ENCODE data around the gene GSTO1. TPM values are rescaled to one million over a fixed set of nuclear protein-coding genes. Genes with fewer than 3 reads are reported as not detected.

GSTO1 gene
- total and polyA plus RNA-seq, 2 experiments from 2014 or later, result 52.5 to 182 TPM

- H3K36me3 Mint-ChIP-seq (ENCODE audit: low read depth), result peaks cover 31% of the 10 kb centered on the region
- peaks cover 1% of the 10 kb centered on the region for H3K27me3 Mint-ChIP-seq (ENCODE audit: insufficient read depth, low read depth, poor library complexity)
- Histone ChIP-seq H3K27ac (ENCODE audit: low read depth) (no peak overlapping the region), H3K27me3 (ENCODE audit: insufficient read depth) (no peaks in the 10 kb centered on the region), H3K4me2 (no peak overlapping the region), H3F3A (replicated peaks; ENCODE audit: low read depth) (peaks cover under 1% of the 10 kb centered on the region; the same call in 1 of the 2 replicates), H4K20me1 (replicated peaks; ENCODE audit: insufficient read depth) (peaks cover 17% of the 10 kb centered on the region), H3K9me2 (ENCODE audit: insufficient read depth) (no peaks in the 10 kb centered on the region), H2AFZ (no peak overlapping the region), H3K4me3 (no peak overlapping the region), H3K36me3 (ENCODE audit: insufficient read depth) (peaks cover 19% of the 10 kb centered on the region; the same call in 1 of the 2 replicates), H3K4me1 (ENCODE audit: insufficient read depth) (peaks cover 11% of the 10 kb centered on the region; the same call in 1 of the 2 replicates), H3K79me2 (replicated peaks; ENCODE audit: insufficient read depth) (peaks cover 78% of the 10 kb centered on the region)
- H3K9me3 Mint-ChIP-seq, result no peaks in the 10 kb centered on the region
- ATAC-seq, result no peak
- H3K27ac Mint-ChIP-seq, result no peak overlapping the region
- no peak overlapping the region for H3K4me3 Mint-ChIP-seq
- peaks cover 14% of the 10 kb centered on the region; the same call in 2 of the 3 replicates for H3K4me1 Mint-ChIP-seq
- TF ChIP-seq ZNF331 (CRISPR knock-in tag; IDR thresholded peaks at IDR 0.05; ENCODE audit: low read depth), result no peak
- DNase-seq (ENCODE audit: low spot score), result no peak
Measured at GRCh38 chr10:104259456-104259855, 4.8 kb downstream of the GSTO1 start.

DNA sequence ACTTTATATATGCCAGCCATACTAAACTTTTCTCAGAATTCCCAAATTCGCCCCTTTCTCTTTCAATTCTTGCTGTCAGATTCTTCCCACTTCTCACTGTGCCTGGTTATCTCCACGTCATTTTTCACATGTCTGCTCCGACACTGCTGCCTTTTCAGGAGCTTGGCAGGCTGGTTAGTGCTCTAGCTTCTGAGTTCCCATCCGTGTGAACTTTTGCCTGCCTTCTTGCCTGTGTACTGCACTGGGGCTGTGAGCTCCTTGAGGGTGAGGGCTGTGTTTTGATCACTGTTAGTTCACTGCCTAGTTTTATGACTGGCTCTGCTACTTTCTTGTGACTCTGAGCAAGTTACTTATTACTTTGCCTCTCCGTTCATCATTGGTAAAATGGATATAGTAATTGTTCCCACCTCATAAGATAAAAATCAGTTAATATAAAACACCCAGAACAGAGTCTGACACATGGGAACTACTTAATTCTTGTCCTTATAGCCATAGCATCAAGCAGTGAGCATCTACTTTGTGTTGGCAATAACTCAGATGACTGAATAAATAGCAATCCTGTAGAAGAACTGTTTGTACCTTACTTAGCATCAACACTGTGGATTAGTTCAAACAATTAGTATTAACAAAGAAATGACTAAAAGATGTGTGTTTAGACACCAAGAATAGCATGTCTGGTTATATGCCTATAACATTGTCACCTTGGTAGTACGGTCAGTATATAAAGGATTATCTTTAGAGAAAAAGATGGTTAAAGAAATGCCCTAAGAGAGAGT, 5.5 kb downstream of the GSTO1 start:
- Mint-ChIP-seq H3K4me1 (peaks cover 14% of the 10 kb centered on the region; the same call in 2 of the 3 replicates), H3K27ac (no peak overlapping the region), H3K27me3 (ENCODE audit: insufficient read depth, low read depth, poor library complexity) (no peaks in the 10 kb centered on the region), H3K4me3 (no peak overlapping the region), H3K9me3 (no peaks in the 10 kb centered on the region), H3K36me3 (ENCODE audit: low read depth) (peaks cover 31% of the 10 kb centered on the region)
- peaks cover 19% of the 10 kb centered on the region; the same call in 1 of the 2 replicates for H3K36me3 ChIP-seq (ENCODE audit: insufficient read depth)
- no peak overlapping the region for H3K27ac ChIP-seq (ENCODE audit: low read depth)
- H3K79me2 ChIP-seq (replicated peaks; ENCODE audit: insufficient read depth), result peaks cover 85% of the 10 kb centered on the region
- peaks cover 11% of the 10 kb centered on the region; the same call in 1 of the 2 replicates for H3K4me1 ChIP-seq (ENCODE audit: insufficient read depth)
- DNase-seq (ENCODE audit: low spot score), result no peak
- H3F3A ChIP-seq (replicated peaks; ENCODE audit: low read depth), result no peaks in the 10 kb centered on the region
- H3K4me2 ChIP-seq, result no peak overlapping the region
- TF ChIP-seq ZNF462 (CRISPR knock-in tag; IDR thresholded peaks at IDR 0.05), result no peak
- no peak for TF ChIP-seq NANOG (IDR thresholded peaks at IDR 0.05; ENCODE audit: borderline replicate concordance)
- no peak for TF ChIP-seq CREB1 (CRISPR knock-in tag; IDR thresholded peaks at IDR 0.05; ENCODE audit: low read depth)
- TF ChIP-seq, protein P1, sequence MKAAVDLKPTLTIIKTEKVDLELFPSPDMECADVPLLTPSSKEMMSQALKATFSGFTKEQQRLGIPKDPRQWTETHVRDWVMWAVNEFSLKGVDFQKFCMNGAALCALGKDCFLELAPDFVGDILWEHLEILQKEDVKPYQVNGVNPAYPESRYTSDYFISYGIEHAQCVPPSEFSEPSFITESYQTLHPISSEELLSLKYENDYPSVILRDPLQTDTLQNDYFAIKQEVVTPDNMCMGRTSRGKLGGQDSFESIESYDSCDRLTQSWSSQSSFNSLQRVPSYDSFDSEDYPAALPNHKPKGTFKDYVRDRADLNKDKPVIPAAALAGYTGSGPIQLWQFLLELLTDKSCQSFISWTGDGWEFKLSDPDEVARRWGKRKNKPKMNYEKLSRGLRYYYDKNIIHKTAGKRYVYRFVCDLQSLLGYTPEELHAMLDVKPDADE (IDR thresholded peaks at IDR 0.05), result no peak
- TF ChIP-seq EZH2 (IDR thresholded peaks at IDR 0.05; ENCODE audit: low read depth, unreplicated experiment), result no peak
- H3K4me3 ChIP-seq, result no peak overlapping the region
- H2AFZ ChIP-seq, result no peak overlapping the region
- no peaks in the 10 kb centered on the region for H3K27me3 ChIP-seq (ENCODE audit: insufficient read depth)
- ATAC-seq, result no peak
- H3K9me2 ChIP-seq (ENCODE audit: insufficient read depth), result no peaks in the 10 kb centered on the region
- H4K20me1 ChIP-seq (replicated peaks; ENCODE audit: insufficient read depth), result peaks cover 17% of the 10 kb centered on the region

Measured in GM23338 (cell line).